ENCODE results near the gene BMPR1B. TPM values are rescaled to one million over a fixed set of nuclear protein-coding genes. Genes with fewer than 3 reads are reported as not detected.

The BMPR1B gene
- total and polyA plus RNA-seq, 2 donors (not counting 1 experiment from before 2014, with no cell fraction given), result not detected

- peaks cover 15% of the 10 kb centered on the region for H3K27me3 Mint-ChIP-seq
- H4K20me1 ChIP-seq (ENCODE audit: control insufficient read depth, insufficient read depth, low read length, poor library complexity, severe bottlenecking), result no peaks in the 10 kb centered on the region
- no peak for ATAC-seq (ENCODE audit: low read depth)
- H3K27me3 ChIP-seq (replicated peaks in 1 of 4; ENCODE audit: control extremely low read depth in 1 of 4, control insufficient read depth in 3 of 4, insufficient read depth in 4 of 4, low read length in 3 of 4), result no peaks in the 10 kb centered on the region
- H3K27ac ChIP-seq (ENCODE audit: low read length in 2 of 2), result no peak overlapping the region
- WGBS (ENCODE audit: insufficient coverage), result no CpG with 5 or more reads among the region's 3 CpGs
- no peak overlapping the region for H3K9ac ChIP-seq (ENCODE audit: low read length)
- H3K36me3 ChIP-seq (replicated peaks in 1 of 2; ENCODE audit: control extremely low read depth in 1 of 2, control insufficient read depth in 1 of 2, extremely low read depth in 1 of 2, insufficient read depth in 2 of 2, low read length in 1 of 2), result no peaks in the 10 kb centered on the region
- no peak overlapping the region for H2AFZ ChIP-seq (ENCODE audit: insufficient read depth, low read depth, low read length, poor library complexity, severe bottlenecking)
- DNase-seq, result no peak
- H3K4me1 Mint-ChIP-seq, result no peaks in the 10 kb centered on the region
- POLR2A ChIA-PET, result no interaction called here
- no peak for TF ChIP-seq EZH2 (IDR thresholded peaks at IDR 0.05; ENCODE audit: borderline replicate concordance, insufficient read depth, low read depth, low read length, poor library complexity, severe bottlenecking)
- no peak for TF ChIP-seq CTCF (IDR thresholded peaks at IDR 0.05)
- H3K9me3 Mint-ChIP-seq (ENCODE audit: insufficient read depth), result no peaks in the 10 kb centered on the region
- intact Hi-C loops (cut with micrococcal nuclease), result no loop called here
- H3K9me3 ChIP-seq (ENCODE audit: control extremely low read depth in 1 of 3, control insufficient read depth in 2 of 3, insufficient read depth in 1 of 3, low read length in 2 of 3), result no peaks in the 10 kb centered on the region
- H3K4me2 ChIP-seq (replicated peaks; ENCODE audit: low read depth, low read length, poor library complexity, severe bottlenecking), result no peak overlapping the region
- no peak overlapping the region for H3K27ac Mint-ChIP-seq
- no peaks in the 10 kb centered on the region for H3K4me1 ChIP-seq (ENCODE audit: control insufficient read depth in 2 of 2, insufficient read depth in 2 of 2, low read length in 2 of 2)
- no peaks in the 10 kb centered on the region for H3K79me2 ChIP-seq (ENCODE audit: control insufficient read depth, insufficient read depth, low read length)
- no peak overlapping the region for H3K4me3 ChIP-seq (ENCODE audit: control extremely low read depth in 1 of 5, extremely low read depth in 1 of 5, insufficient read depth in 1 of 5, low read depth in 2 of 5, low read length in 4 of 5)
- CTCF ChIA-PET, result interaction anchor here (0.6 kb wide), 1 partner anchor 142 kb away, joined by 3 read pairs; no protein-coding TSS in a partner anchor
- H3K4me3 Mint-ChIP-seq, result no peak overlapping the region
These were observed 7.4 kb downstream of the BMPR1B start for GRCh38 chr4:94765174-94765573.

GRCh38 chr4:94765648-94766047 lies 7.9 kb downstream of the BMPR1B start:
- Histone ChIP-seq H3K9ac (ENCODE audit: low read length) (no peak overlapping the region), H2AFZ (ENCODE audit: insufficient read depth, low read depth, low read length, poor library complexity, severe bottlenecking) (no peak overlapping the region), H3K27ac (ENCODE audit: low read length in 2 of 2) (no peak overlapping the region), H4K20me1 (ENCODE audit: control insufficient read depth, insufficient read depth, low read length, poor library complexity, severe bottlenecking) (no peaks in the 10 kb centered on the region), H3K36me3 (replicated peaks in 1 of 2; ENCODE audit: control extremely low read depth in 1 of 2, control insufficient read depth in 1 of 2, extremely low read depth in 1 of 2, insufficient read depth in 2 of 2, low read length in 1 of 2) (no peaks in the 10 kb centered on the region), H3K4me1 (ENCODE audit: control insufficient read depth in 2 of 2, insufficient read depth in 2 of 2, low read length in 2 of 2) (no peaks in the 10 kb centered on the region), H3K79me2 (ENCODE audit: control insufficient read depth, insufficient read depth, low read length) (no peaks in the 10 kb centered on the region), H3K27me3 (replicated peaks in 1 of 4; ENCODE audit: control extremely low read depth in 1 of 4, control insufficient read depth in 3 of 4, insufficient read depth in 4 of 4, low read length in 3 of 4) (no peaks in the 10 kb centered on the region), H3K4me3 (ENCODE audit: control extremely low read depth in 1 of 5, extremely low read depth in 1 of 5, insufficient read depth in 1 of 5, low read depth in 2 of 5, low read length in 4 of 5) (no peak overlapping the region), H3K4me2 (replicated peaks; ENCODE audit: low read depth, low read length, poor library complexity, severe bottlenecking) (no peak overlapping the region), H3K9me3 (ENCODE audit: control extremely low read depth in 1 of 3, control insufficient read depth in 2 of 3, insufficient read depth in 1 of 3, low read length in 2 of 3) (no peaks in the 10 kb centered on the region)
- CTCF ChIA-PET, result no interaction called here
- ATAC-seq (ENCODE audit: low read depth) (no peak), DNase-seq (no peak)
- no peak overlapping the region for H3K4me3 Mint-ChIP-seq
- TF ChIP-seq CTCF (IDR thresholded peaks at IDR 0.05) (no peak), EZH2 (IDR thresholded peaks at IDR 0.05; ENCODE audit: borderline replicate concordance, insufficient read depth, low read depth, low read length, poor library complexity, severe bottlenecking) (no peak)
- no peaks in the 10 kb centered on the region for H3K9me3 Mint-ChIP-seq (ENCODE audit: insufficient read depth)
- H3K4me1 Mint-ChIP-seq, result no peaks in the 10 kb centered on the region
- intact Hi-C loops (cut with micrococcal nuclease), result no loop called here
- H3K27me3 Mint-ChIP-seq, result peaks cover 11% of the 10 kb centered on the region
- WGBS (ENCODE audit: insufficient coverage), result 100% methylated on average over 1 of the region's 4 CpGs
- POLR2A ChIA-PET, result no interaction called here
- no peak overlapping the region for H3K27ac Mint-ChIP-seq
